DOHH2 (cell line): Measurements from ENCODE around the gene CNKSR3.

Experiments
- EZH2phosphoT487 ChIP-seq: fragments of 200-600 bp; sonication (generic); IDR thresholded peaks from 2 replicates; pipeline ENCODE4 v1.6.1; 2017; ENCODE audit warnings: borderline replicate concordance, mild to moderate bottlenecking, antibody characterized with exemption, low read length, moderate library complexity, mixed read lengths
- TF ChIP-seq, protein P1 (sequence below): fragments of 200-600 bp; sonication (generic); IDR thresholded peaks from one replicate; pipeline ENCODE4 v1.5.1; 2014; ENCODE audit warnings: antibody characterized with exemption, mild to moderate bottlenecking, low read depth, low read length; ENCODE audit not compliant: poor library complexity, severe bottlenecking

DNA sequence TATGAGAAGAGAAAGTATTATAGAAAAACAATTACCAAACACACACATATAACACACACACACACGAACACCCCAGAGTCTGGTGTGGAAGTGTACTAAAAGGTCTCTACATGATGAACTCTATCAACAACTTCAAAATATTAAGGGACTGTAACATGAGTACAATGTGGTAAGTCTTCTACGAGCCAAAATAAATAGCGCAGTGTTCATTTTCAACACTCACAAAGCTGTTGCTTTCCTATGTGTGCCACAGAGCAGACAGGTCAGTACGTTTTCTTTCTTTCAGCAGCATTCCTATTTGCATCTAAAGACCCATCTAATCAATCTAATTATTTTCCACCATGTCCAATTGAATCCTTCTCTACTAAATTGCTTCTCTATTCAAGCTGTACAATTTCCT, 12.1 kb upstream of the CNKSR3 start:
- TF ChIP-seq, protein P1, sequence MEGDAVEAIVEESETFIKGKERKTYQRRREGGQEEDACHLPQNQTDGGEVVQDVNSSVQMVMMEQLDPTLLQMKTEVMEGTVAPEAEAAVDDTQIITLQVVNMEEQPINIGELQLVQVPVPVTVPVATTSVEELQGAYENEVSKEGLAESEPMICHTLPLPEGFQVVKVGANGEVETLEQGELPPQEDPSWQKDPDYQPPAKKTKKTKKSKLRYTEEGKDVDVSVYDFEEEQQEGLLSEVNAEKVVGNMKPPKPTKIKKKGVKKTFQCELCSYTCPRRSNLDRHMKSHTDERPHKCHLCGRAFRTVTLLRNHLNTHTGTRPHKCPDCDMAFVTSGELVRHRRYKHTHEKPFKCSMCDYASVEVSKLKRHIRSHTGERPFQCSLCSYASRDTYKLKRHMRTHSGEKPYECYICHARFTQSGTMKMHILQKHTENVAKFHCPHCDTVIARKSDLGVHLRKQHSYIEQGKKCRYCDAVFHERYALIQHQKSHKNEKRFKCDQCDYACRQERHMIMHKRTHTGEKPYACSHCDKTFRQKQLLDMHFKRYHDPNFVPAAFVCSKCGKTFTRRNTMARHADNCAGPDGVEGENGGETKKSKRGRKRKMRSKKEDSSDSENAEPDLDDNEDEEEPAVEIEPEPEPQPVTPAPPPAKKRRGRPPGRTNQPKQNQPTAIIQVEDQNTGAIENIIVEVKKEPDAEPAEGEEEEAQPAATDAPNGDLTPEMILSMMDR = no peak
- TF ChIP-seq EZH2phosphoT487 = no peak
